ENCODE results near the gene GPR135. TPM values are rescaled to one million over a fixed set of nuclear protein-coding genes. Genes with fewer than 3 reads are reported as not detected.

The GPR135 gene
- total and polyA plus RNA-seq, 10 of the 15 experiments (the other 5 are each of a cell fraction or from before 2014, with no cell fraction given) = 0.11 to 1.1 (median 0.86) TPM

DNA sequence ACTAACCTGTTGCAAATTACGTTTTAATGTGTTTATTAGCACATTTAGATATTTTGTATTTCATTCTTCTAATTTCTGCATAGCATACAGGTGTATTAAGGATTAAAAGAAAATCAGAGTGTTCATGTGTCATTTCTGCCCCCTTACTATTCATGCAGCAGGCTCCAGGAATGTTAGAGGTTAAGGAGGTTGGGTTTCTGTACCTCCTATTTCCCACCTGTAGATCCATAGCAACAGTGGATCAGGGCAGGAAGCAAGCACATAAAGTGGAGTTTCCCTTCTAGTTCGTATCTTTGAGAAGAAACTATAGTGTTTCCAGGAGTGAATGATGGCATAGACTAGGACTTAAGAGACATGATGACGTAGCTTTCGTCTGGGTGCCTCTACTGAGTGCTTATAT lies 38.1 kb upstream of the GPR135 start:
- FAIRE-seq (no peak), DNase-seq (ENCODE audit: low read depth, low spot score) (no peak), ATAC-seq (no peak)
- no peak overlapping the region for H3K4me3 ChIP-seq
- no peak overlapping the region for H3K9ac ChIP-seq (ENCODE audit: control insufficient read depth, insufficient read depth, low read length)
- intact Hi-C loops (cut with micrococcal nuclease; ENCODE audit: unreplicated experiment) = no loop called here
- CTCF ChIA-PET = interaction anchor here (0.6 to 12.6 kb wide), 4 partner anchors 17 to 875 kb away, joined by 3 to 147 read pairs (median 3); partner anchors contain the start of gene CCDC175
- H2AFZ ChIP-seq (ENCODE audit: control insufficient read depth, low read depth, low read length) = no peak overlapping the region
- H4K20me1 ChIP-seq (ENCODE audit: control insufficient read depth, insufficient read depth) = no peaks in the 10 kb centered on the region
- H3K4me1 ChIP-seq (ENCODE audit: control insufficient read depth, insufficient read depth, low read length) = no peaks in the 10 kb centered on the region
- SMC1A ChIA-PET (ENCODE audit: uncharacterized antibody, unreplicated experiment) = interaction anchor here (1.0 to 1.7 kb wide), 6 partner anchors 8 to 74 kb away, joined by 3 to 5 read pairs (median 4); partner anchors contain the start of gene CCDC175
- RAD21 ChIA-PET (ENCODE audit: unreplicated experiment) = interaction anchor here (0.9 to 1.2 kb wide), 2 partner anchors 19 to 73 kb away, joined by 3 to 6 read pairs; partner anchors contain the start of genes CCDC175, JKAMP and L3HYPDH
- in situ Hi-C loops (cut with MboI) = no loop called here
- no peak for TF ChIP-seq TCF12 (IDR thresholded peaks at IDR 0.05; ENCODE audit: low read depth, low read length)
- no peak for TF ChIP-seq NR2F1 (conservative IDR thresholded peaks at IDR 0.05)
- TF ChIP-seq, protein P1, sequence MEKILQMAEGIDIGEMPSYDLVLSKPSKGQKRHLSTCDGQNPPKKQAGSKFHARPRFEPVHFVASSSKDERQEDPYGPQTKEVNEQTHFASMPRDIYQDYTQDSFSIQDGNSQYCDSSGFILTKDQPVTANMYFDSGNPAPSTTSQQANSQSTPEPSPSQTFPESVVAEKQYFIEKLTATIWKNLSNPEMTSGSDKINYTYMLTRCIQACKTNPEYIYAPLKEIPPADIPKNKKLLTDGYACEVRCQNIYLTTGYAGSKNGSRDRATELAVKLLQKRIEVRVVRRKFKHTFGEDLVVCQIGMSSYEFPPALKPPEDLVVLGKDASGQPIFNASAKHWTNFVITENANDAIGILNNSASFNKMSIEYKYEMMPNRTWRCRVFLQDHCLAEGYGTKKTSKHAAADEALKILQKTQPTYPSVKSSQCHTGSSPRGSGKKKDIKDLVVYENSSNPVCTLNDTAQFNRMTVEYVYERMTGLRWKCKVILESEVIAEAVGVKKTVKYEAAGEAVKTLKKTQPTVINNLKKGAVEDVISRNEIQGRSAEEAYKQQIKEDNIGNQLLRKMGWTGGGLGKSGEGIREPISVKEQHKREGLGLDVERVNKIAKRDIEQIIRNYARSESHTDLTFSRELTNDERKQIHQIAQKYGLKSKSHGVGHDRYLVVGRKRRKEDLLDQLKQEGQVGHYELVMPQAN (conservative IDR thresholded peaks at IDR 0.05) = no peak
- TF ChIP-seq, protein P2, sequence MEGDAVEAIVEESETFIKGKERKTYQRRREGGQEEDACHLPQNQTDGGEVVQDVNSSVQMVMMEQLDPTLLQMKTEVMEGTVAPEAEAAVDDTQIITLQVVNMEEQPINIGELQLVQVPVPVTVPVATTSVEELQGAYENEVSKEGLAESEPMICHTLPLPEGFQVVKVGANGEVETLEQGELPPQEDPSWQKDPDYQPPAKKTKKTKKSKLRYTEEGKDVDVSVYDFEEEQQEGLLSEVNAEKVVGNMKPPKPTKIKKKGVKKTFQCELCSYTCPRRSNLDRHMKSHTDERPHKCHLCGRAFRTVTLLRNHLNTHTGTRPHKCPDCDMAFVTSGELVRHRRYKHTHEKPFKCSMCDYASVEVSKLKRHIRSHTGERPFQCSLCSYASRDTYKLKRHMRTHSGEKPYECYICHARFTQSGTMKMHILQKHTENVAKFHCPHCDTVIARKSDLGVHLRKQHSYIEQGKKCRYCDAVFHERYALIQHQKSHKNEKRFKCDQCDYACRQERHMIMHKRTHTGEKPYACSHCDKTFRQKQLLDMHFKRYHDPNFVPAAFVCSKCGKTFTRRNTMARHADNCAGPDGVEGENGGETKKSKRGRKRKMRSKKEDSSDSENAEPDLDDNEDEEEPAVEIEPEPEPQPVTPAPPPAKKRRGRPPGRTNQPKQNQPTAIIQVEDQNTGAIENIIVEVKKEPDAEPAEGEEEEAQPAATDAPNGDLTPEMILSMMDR (IDR thresholded peaks at IDR 0.05 in 2 of 3, conservative IDR thresholded peaks at IDR 0.05 in 1 of 3; ENCODE audit: control insufficient read depth in 2 of 3, extremely low read depth in 1 of 3, insufficient read depth in 1 of 3, low read depth in 3 of 3, low read length in 3 of 3) = no peak
- no peak for TF ChIP-seq RB1 (IDR thresholded peaks at IDR 0.05; ENCODE audit: borderline replicate concordance)
- TF ChIP-seq, protein P3, sequence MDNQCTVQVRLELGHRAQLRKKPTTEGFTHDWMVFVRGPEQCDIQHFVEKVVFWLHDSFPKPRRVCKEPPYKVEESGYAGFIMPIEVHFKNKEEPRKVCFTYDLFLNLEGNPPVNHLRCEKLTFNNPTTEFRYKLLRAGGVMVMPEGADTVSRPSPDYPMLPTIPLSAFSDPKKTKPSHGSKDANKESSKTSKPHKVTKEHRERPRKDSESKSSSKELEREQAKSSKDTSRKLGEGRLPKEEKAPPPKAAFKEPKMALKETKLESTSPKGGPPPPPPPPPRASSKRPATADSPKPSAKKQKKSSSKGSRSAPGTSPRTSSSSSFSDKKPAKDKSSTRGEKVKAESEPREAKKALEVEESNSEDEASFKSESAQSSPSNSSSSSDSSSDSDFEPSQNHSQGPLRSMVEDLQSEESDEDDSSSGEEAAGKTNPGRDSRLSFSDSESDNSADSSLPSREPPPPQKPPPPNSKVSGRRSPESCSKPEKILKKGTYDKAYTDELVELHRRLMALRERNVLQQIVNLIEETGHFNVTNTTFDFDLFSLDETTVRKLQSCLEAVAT (IDR thresholded peaks at IDR 0.05) = no peak
- TF ChIP-seq, protein P4, sequence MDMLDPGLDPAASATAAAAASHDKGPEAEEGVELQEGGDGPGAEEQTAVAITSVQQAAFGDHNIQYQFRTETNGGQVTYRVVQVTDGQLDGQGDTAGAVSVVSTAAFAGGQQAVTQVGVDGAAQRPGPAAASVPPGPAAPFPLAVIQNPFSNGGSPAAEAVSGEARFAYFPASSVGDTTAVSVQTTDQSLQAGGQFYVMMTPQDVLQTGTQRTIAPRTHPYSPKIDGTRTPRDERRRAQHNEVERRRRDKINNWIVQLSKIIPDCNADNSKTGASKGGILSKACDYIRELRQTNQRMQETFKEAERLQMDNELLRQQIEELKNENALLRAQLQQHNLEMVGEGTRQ (IDR thresholded peaks at IDR 0.05; ENCODE audit: borderline replicate concordance, low read depth, low read length) = no peak
- TF ChIP-seq FOS (IDR thresholded peaks at IDR 0.05; ENCODE audit: borderline replicate concordance, extremely low read depth, insufficient read length) = no peak
- TF ChIP-seq BMI1 (IDR thresholded peaks at IDR 0.05; ENCODE audit: borderline replicate concordance) = no peak
- H3K79me2 ChIP-seq (ENCODE audit: control insufficient read depth, insufficient read depth, low read length) = no peaks in the 10 kb centered on the region
- H3K36me3 ChIP-seq (ENCODE audit: control insufficient read depth in 2 of 2, insufficient read depth in 2 of 2, low read length in 1 of 2) = peaks cover 0 to 15% of the 10 kb centered on the region in 2 experiments; a peak in 3 of 4 replicates
- no peak overlapping the region for H3K4me2 ChIP-seq (ENCODE audit: control insufficient read depth, insufficient read depth)
- BruUV-seq (replicated peaks) = no TSS peak
- no peak overlapping the region for H3K27ac ChIP-seq (ENCODE audit: control insufficient read depth, insufficient read depth)
- H3K9me3 ChIP-seq (replicated peaks; ENCODE audit: control insufficient read depth, insufficient read depth, low read length) = no peaks in the 10 kb centered on the region
- WGBS (ENCODE audit: insufficient coverage, insufficient replicate concordance, low lambda C conversion rate, missing lambda C conversion rate) = 88% methylated on average over 4 of the region's 4 CpGs
- POLR2A ChIA-PET = no interaction called here
- H3K27me3 ChIP-seq (replicated peaks in 1 of 2; ENCODE audit: control insufficient read depth in 2 of 2, insufficient read depth in 2 of 2, low read length in 1 of 2) = no peaks in the 10 kb centered on the region

All from GM12878 (cell line).